DLD1 (cell line): ENCODE measurements around the gene CCDC154.

Experiments
- in situ Hi-C: cut with HindIII; loops from 2 replicates; pipeline ENCODE4 v1.10.0; 2017; ENCODE audit warnings: low sequenced_read_pairs

CCDC154 gene

DNA sequence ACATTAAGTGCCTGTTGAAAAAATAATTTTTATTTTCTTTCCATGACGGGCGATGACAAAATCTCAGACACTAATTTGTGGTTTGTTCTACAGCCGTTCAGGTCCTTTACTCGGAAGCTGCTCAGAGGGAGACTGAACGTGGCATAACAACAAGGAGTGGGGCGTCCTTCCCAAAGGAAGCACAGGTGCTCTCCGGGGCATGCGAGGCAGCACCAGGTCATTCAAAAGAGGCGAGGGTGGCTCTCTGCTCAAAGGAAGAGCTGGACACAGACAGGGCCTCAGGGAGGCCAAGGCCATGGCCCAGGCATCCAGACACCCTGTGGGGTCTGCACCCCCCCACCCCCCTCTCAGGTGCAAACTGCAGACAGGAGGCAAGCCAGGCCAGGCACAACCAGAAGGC is 46.0 kb downstream of the CCDC154 start:
- in situ Hi-C loops, result no loop called here

DNA sequence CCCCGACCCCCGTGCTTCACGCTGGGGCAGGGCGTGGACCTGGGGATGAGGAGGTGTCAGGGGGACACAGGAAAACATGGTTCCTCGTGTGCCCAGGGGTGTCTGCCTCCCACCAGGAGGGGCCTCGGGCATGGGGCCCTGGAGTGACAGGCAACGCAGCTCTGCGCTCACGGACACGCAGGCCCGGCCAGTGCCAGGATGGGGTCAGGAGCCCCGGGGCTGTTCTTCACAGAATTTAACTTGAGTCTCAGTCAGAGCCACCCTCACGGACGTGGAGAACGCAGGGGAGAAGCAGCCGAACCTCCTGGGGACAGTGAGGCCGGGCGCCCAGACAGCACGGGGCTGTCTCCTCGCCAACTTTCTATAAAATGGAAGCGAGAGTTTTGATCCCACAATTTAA is 46.6 kb downstream of the CCDC154 start:
- in situ Hi-C loops, result no loop called here

- in situ Hi-C loops, result no loop called here
These were observed 48.8 kb downstream of the CCDC154 start for GRCh38 chr16:1395444-1396031.

- in situ Hi-C loops, result no loop called here
These were observed 49.9 kb downstream of the CCDC154 start for GRCh38 chr16:1394367-1394951.

DNA sequence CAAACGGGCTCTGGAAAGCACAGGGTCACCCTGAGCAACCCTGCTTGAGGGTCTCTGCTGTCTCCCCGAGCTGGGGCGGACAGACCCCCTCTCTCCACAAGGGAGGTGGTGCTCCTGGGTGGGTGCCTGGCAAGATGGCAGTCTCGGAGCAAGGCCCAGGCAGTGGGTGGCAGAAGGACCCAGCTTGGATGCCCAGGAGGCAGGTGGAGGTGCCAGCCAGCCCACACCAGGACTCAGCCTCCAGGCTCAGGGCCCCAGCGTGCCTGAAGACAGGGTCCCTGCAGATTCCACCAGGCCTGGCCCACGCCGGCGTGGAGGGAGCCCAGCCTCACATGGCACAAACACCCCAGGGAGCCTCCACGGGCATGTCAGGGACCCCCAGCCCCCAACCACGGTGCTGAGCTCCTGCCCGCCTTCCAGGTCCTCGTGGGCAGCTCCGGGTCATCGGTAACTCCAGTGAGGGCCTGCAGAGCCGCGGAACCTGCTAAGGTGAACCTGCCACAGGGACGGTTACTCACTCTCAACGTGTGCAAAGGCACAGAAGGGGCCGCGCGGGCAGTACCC is 50.7 kb downstream of the CCDC154 start:
- in situ Hi-C loops, result no loop called here

GRCh38 chr16:1392826-1393225 is 51.5 kb downstream of the CCDC154 start:
- in situ Hi-C loops, result no loop called here

GRCh38 chr16:1390239-1390779 is 54.0 kb downstream of the CCDC154 start:
- in situ Hi-C loops, result no loop called here

DNA sequence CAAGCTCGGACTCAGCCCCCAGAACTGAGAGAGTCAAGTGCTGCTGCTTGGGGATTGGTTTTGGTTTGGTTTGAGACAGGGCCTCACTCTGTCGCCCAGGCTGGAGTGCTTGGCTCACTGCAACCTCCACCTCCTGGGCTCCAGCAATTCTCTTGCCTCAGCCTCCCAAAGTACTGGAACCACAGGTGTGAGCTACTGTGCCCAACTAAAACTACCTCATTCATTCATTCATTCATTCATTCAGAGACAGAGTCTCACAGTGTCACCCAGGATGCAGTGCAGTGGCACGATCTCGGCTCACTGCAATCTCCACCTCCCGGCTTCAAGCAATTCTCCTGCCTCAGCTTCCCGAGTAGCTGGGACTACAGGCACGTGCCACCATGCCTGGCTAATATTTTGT is 54.6 kb downstream of the CCDC154 start:
- in situ Hi-C loops, result no loop called here

GRCh38 chr16:1387331-1387730 is 57.0 kb downstream of the CCDC154 start:
- in situ Hi-C loops, result no loop called here

DNA sequence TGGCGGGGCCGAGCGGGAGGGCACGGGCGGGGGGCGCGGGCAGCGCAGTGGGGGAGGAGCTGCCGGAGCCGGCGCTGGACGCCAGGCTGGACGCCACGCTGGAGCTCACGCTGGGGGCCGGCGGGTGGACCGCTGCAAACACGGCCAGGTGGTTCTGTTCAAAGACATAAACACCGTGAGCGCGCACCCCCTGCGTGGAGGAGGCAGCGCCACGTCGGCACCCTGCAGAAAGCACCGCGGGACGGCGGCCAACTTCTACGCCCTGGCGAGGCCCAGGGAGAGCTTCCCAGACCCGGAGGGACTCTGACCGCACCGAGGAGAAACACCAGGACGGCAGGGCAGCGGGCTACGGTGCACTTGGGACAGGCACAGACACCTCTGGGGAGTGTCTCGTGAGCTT is 59.1 kb downstream of the CCDC154 start:
- in situ Hi-C loops, result no loop called here
